IPS DF 6.9 (cell line): Measurements from ENCODE around the gene CLEC19A.
A peak's percentile ranks its signal among the peaks of the same experiment; 100 is the strongest.

Experiments
- DNase-seq: peaks from one replicate; pipeline ENCODE4 v3.0.0-alpha.2; 2013; ENCODE audit warnings: low read depth, low spot score
- H3K27ac ChIP-seq: one replicate; pipeline ENCODE4 v1.5.1; 2013; ENCODE audit warnings: low read length, control low read depth
- H3K27me3 ChIP-seq: 2 replicates; pipeline ENCODE4 v1.6.1; 2013; ENCODE audit warnings: mild to moderate bottlenecking, low read length; ENCODE audit not compliant: control insufficient read depth, insufficient read depth
- H3K36me3 ChIP-seq: 2 replicates; pipeline ENCODE4 v1.6.1; 2013; ENCODE audit warnings: low read length; ENCODE audit not compliant: control insufficient read depth, insufficient read depth
- H3K4me1 ChIP-seq: 2 replicates; pipeline ENCODE4 v1.6.1; 2013; ENCODE audit warnings: low read length; ENCODE audit not compliant: control insufficient read depth, insufficient read depth
- H3K4me3 ChIP-seq: 2 replicates; pipeline ENCODE4 v1.5.1; 2013; ENCODE audit warnings: mild to moderate bottlenecking, low read length
- H3K9me3 ChIP-seq: 2 replicates; pipeline ENCODE4 v1.6.1; 2013; ENCODE audit warnings: low read length, inconsistent platforms; ENCODE audit not compliant: control insufficient read depth, insufficient read depth
- WGBS: extraction: QIAGEN DNeasy Blood & Tissue Kit; methylation state at CpG from one replicate; pipeline ENCODE4 v1.1.7; 2013; ENCODE audit warnings: mixed read lengths, missing lambda C conversion rate; ENCODE audit not compliant: insufficient read length, insufficient coverage; 5-methylcytosine and 5-hydroxymethylcytosine counted together

CLEC19A gene

GRCh38 chr16:19295393-19295792 lies 9.9 kb downstream of the CLEC19A start:
- Histone ChIP-seq H3K4me3 (no peak overlapping the region), H3K27ac (no peak overlapping the region), H3K27me3 (no peaks in the 10 kb centered on the region), H3K9me3 (no peaks in the 10 kb centered on the region), H3K4me1 (peaks cover 1% of the 10 kb centered on the region; the same call in 1 of the 2 replicates), H3K36me3 (no peaks in the 10 kb centered on the region)
- DNase-seq = no peak
- no CpG with 5 or more reads among the region's 2 CpGs for WGBS

DNA sequence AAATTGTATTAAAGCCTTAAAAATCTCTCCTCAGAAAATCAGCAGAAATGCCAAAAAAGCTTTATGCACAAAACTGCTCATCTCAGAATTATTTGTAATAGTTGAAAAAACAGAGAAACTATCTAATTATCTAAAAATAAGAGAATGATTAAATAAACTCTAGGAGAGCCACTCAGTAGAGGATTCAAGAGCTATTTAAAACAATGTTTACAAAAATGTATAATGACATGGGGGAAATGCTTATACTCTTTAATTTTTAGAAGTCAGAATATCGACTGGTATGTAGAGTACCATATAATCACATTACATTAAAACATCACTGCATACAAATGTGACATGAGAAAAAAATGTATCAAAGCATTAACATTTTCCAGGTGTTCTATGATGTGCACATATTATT lies 11.9 kb downstream of the CLEC19A start:
- Histone ChIP-seq H3K9me3 (no peaks in the 10 kb centered on the region), H3K4me3 (no peak overlapping the region), H3K36me3 (no peaks in the 10 kb centered on the region), H3K4me1 (no peaks in the 10 kb centered on the region; the same call in 1 of the 2 replicates), H3K27ac (no peak overlapping the region), H3K27me3 (no peaks in the 10 kb centered on the region)
- DNase-seq = no peak
- no CpG with 5 or more reads among the region's 1 CpG for WGBS

DNA sequence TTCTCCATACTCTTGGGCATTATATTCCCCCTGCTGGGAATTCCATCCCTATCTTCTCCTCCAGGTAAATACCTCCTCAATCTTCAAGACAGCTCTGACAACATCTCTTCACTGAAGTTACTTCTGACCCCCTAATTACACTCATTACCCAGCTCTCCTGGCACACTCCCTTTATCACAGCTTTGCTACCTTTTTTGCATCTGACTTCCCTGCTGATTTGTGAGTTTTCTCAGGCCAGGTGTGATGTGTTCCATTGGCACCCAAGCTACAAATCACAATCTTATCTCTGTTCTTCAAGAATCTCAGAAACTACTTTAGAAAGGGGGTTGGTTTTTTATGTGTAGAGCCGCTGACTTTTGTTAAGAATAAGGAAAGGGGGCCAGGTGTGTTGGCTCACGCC lies 14.0 kb downstream of the CLEC19A start:
- H3K27ac ChIP-seq = no peak overlapping the region
- WGBS = no CpG with 5 or more reads among the region's 2 CpGs
- H3K27me3 ChIP-seq = no peaks in the 10 kb centered on the region
- no peak for DNase-seq
- H3K36me3 ChIP-seq = no peaks in the 10 kb centered on the region
- H3K4me1 ChIP-seq = no peaks in the 10 kb centered on the region
- no peak overlapping the region for H3K4me3 ChIP-seq
- H3K9me3 ChIP-seq = no peaks in the 10 kb centered on the region

DNA sequence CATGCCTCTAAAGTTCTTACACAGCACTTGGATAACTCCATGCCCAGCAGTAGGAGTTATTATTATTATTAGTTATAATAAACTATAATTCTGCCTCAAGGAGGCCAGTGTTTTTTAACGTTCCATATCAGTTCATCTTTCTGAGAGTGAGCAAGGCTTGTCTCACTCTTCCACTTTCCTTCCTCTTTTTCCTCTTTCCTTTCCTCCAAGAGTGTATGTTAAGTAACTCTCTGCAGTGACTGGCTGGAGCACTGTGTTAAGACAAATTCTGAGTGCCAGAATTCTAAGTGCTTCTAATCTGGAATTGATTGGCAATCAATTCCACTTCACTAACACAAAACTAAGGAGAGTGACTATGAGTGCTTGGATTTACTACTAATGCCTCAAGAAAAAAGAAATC lies 16.4 kb downstream of the CLEC19A start:
- no peaks in the 10 kb centered on the region for H3K9me3 ChIP-seq
- H3K27me3 ChIP-seq = no peaks in the 10 kb centered on the region
- no peak for DNase-seq
- no peak overlapping the region for H3K27ac ChIP-seq
- WGBS = no CpG with 5 or more reads among the region's 1 CpG
- H3K4me3 ChIP-seq = no peak overlapping the region
- H3K36me3 ChIP-seq = no peaks in the 10 kb centered on the region
- H3K4me1 ChIP-seq = 0 out of 2 replicates have a peak, but pooled peaks cover 1% of the 10 kb centered on the region

DNA sequence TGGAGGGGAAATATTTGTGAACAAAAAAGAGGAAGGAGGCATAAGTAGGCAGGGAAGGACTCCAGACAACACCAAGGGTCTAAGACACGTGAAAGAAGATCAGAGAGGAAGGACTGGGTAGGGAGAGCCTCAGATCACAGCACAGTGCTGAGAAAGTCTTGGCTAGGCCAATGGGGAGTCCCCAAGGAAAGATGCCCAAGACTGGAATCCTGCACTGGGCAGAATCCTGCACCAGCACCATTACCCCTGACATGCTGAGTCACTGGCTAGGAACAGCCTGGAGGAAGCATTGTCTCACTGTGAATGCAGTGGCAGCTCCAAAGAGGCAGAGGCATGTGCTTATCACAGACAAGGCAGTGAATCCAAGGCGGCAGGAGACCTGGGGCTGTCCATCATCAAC lies 19.2 kb downstream of the CLEC19A start:
- no peak overlapping the region for H3K27ac ChIP-seq
- H3K4me3 ChIP-seq = no peak overlapping the region
- WGBS = no CpG with 5 or more reads among the region's 2 CpGs
- H3K4me1 ChIP-seq = 0 out of 2 replicates have a peak, but pooled peaks cover 1% of the 10 kb centered on the region
- no peaks in the 10 kb centered on the region for H3K9me3 ChIP-seq
- no peaks in the 10 kb centered on the region for H3K36me3 ChIP-seq
- DNase-seq = no peak
- H3K27me3 ChIP-seq = no peaks in the 10 kb centered on the region

GRCh38 chr16:19305443-19305842 lies 19.9 kb downstream of the CLEC19A start:
- no peaks in the 10 kb centered on the region for H3K27me3 ChIP-seq
- no peak overlapping the region for H3K4me3 ChIP-seq
- no peak overlapping the region for H3K27ac ChIP-seq
- H3K9me3 ChIP-seq = no peaks in the 10 kb centered on the region
- H3K4me1 ChIP-seq = 0 out of 2 replicates have a peak, but pooled peaks cover 1% of the 10 kb centered on the region
- no CpG with 5 or more reads among the region's 2 CpGs for WGBS
- no peak for DNase-seq
- H3K36me3 ChIP-seq = no peaks in the 10 kb centered on the region

DNA sequence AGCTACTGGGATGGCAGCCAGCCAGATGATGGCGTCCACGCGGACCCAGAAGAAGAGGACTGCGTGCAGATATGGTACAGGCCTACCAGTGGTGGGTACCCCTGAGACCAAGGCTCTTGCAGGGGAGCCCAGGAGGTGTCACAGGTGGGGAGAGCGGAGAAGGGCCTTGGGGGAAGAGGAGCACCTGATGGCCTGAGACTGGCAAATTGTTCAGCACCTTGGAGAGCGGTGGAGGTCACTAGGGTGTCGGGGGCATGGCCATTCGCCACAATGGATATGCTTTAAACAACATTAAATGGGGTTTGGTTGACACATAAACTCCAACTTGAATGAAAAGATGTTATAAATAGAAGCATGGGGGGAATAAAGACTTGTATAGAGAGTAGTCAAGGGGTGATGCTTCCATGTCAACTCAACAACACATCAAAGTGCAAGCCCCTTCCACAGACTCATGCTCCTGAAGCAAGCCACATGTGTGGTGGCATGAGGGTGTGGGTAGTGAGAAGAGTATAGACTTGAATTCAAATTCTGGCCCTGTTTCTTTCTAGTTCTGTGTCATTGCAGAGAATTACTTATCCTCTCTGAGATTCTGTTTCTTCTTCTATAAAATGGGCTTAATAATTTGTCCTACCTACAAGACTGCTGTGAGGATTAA lies 22.2 kb downstream of the CLEC19A start:
- WGBS = no CpG with 5 or more reads among the region's 8 CpGs
- H3K27me3 ChIP-seq = no peaks in the 10 kb centered on the region
- DNase-seq = peak; percentile 52
- H3K36me3 ChIP-seq = no peaks in the 10 kb centered on the region
- H3K4me3 ChIP-seq = no peak overlapping the region
- 0 out of 2 replicates have a peak, but pooled peaks cover 1% of the 10 kb centered on the region for H3K4me1 ChIP-seq
- no peaks in the 10 kb centered on the region for H3K9me3 ChIP-seq
- no peak overlapping the region for H3K27ac ChIP-seq

GRCh38 chr16:19308392-19308791 lies 22.9 kb downstream of the CLEC19A start:
- no peak overlapping the region for H3K27ac ChIP-seq
- no peaks in the 10 kb centered on the region for H3K27me3 ChIP-seq
- H3K4me1 ChIP-seq = 0 out of 2 replicates have a peak, but pooled peaks cover 1% of the 10 kb centered on the region
- H3K36me3 ChIP-seq = no peaks in the 10 kb centered on the region
- no CpG with 5 or more reads among the region's 1 CpG for WGBS
- no peak overlapping the region for H3K4me3 ChIP-seq
- H3K9me3 ChIP-seq = no peaks in the 10 kb centered on the region
- DNase-seq = no peak

DNA sequence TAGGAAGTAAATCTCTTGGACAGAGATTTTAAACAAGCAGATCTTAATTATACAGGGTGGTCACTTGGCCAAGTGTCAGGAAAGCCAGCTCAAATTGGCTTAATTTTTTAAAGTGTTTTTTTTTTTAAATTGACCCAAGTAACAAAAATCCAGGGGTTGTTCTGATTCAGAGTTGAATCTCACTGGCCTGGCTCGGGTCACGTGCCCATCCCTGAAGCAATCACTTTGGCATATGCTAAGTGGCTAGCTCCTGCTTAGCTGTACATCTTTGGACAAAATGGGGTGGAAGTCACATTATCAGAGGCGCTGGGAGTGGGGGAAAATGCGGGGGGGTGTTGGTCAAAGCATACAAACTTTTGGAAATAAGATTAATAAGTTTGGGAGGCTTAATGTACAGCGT lies 23.6 kb downstream of the CLEC19A start:
- Histone ChIP-seq H3K27me3 (no peaks in the 10 kb centered on the region), H3K27ac (no peak overlapping the region), H3K9me3 (no peaks in the 10 kb centered on the region), H3K36me3 (no peaks in the 10 kb centered on the region), H3K4me3 (no peak overlapping the region), H3K4me1 (0 out of 2 replicates have a peak, but pooled peaks cover 1% of the 10 kb centered on the region)
- no peak for DNase-seq
- 100% methylated on average over 1 of the region's 5 CpGs for WGBS

DNA sequence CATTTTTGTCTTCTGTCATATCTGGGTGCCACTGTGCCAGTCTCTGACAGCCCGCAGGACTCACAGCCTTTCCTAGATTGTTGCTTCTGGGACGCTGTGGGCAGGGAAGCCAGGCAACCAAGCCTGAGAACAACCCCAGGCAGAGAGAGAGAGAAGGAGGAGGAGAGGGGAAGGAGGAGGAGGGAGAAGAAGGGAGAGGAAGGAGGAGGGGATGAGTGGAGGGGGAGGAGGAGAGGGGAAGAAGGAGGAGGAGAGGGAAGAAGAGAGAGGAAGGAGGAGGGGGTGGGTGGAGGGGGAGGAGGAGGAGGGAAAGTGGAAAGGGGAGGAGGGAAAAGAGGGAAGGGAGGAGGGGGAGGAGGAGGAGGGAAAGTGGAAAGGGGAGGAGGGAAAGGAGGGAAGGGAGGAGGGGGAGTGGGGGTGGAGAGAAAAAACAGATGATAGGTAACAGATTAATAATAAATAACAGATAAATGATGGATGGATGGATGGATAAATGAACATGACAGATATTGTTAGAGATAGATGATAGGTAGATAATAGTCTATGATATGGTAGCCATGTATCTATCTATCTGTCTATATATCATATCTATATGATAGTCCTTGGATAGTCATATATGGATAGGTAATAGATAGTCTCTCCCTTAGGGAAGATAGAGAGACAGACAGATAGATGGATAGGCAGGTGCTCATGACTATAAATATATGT lies 29.3 kb downstream of the CLEC19A start:
- H3K4me3 ChIP-seq = no peak overlapping the region
- H3K27me3 ChIP-seq = no peaks in the 10 kb centered on the region

More for the DNA sequence above, 29.3 kb downstream of the CLEC19A start:
- Histone ChIP-seq H3K36me3 (no peaks in the 10 kb centered on the region), H3K27ac (no peak overlapping the region), H3K9me3 (no peaks in the 10 kb centered on the region), H3K4me1 (peaks cover 2% of the 10 kb centered on the region; the same call in 1 of the 2 replicates)
- no CpG with 5 or more reads among the region's 2 CpGs for WGBS
- no peak for DNase-seq
